HG03060 (cell line): ENCODE data around the gene SSPN.

Source experiments
- ATAC-seq: cut with Tn5 transposase; IDR thresholded peaks from one replicate; pipeline ENCODE4 v1.9.1; 2021; ENCODE audit warnings: low read depth, moderate number of reproducible peaks; ENCODE audit not compliant: unreplicated experiment

SSPN gene

DNA sequence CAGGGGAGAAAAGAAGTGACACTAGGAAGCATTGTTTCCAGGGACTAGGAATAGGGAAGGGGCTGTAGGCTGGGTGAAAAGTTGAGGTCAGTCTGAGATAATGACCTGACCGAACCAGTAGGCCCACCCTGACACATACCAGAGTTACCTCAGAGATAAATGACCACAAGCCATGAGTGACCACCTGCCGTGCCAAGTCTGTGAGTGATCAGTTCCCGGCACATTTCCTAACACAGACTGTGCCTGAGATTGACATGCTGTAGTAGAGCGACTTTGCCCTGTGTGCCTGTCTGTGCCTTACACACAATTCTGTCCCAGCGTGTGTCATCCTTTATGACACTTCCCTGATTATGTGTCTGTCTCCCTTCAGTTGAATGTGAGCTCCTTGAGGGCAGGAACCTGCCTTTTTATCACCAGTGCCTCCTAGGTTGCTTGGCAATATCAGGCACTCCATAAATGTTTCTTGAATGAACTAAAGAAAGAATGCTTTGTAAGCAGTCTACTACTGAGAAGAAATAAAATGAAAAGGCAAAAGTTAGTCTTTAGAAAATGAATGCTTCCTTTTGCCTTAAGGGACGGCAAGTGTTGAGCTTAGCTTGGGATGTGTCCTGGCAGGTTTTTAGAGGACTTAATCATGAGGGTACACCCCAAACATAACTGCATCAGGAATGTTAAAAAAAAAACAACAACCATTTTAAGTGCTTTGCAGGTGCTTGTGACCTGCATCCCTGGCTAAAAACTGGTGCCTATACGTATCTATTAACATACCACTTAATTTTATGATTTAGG is 9.6 kb upstream of the SSPN start:
- ATAC-seq: no peak

- ATAC-seq: no peak
Measured at GRCh38 chr12:26187014-26187798, 8.2 kb upstream of the SSPN start.

GRCh38 chr12:26188127-26188526 is 7.2 kb upstream of the SSPN start:
- ATAC-seq: no peak

DNA sequence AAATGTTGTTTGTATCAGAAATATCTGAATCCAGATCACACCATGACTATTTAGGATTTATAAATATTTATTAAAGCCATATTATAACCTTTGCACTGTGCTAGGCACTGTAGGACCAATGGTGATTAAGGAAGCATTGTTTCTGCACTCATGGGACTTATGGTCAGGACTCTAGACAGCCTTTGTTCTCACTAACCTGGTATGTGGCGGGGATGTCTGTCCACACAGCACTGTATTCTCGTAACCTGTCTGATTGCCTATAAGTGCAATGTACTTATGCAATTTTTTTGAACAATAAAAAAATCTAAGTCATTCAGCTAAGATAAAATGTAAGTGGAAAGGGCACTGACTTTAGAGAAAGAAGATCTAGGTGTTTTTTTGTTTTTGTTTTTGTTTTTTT is 6.7 kb upstream of the SSPN start:
- ATAC-seq: no peak

- ATAC-seq: no peak
Measured at GRCh38 chr12:26192142-26192541, 3.2 kb upstream of the SSPN start.

DNA sequence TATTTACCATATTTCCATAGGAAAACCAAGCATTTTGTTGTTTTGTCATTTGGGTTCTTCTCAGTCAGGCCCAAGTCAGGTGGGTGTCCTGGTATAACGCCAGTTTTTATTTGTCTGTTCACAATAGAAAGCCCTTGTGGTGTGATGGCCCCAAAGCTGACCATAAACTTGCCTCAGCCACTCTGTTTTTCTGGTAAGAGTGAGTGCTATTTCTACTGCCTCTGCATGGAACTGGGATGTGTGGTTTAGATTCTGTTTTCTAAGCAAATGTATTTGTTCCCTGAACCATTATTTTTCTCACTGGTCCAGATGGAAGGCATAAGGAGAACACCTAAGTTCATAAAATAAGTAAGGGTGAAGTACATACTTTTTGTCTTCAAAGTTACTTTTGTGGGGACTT is 1.8 kb upstream of the SSPN start:
- no peak for ATAC-seq

- no peak for ATAC-seq
Measured at GRCh38 chr12:26195641-26196420, 458 bp downstream of the SSPN start.

DNA sequence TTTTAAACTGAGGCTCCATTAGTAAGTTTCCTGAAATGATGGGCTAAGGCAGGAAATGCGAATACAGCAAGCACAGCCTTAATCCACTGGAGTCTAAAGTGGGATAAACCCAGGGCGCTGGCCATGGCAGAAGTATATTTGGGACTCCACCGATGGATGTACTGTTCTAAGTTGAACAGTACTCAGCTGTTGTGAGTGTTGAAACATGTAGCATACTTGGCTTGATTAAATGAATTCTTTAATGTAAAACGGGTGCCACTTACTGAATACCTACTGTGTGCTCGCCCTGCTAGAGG is 996 bp downstream of the SSPN start:
- ATAC-seq: no peak

GRCh38 chr12:26197832-26198231 is 2.5 kb downstream of the SSPN start:
- ATAC-seq: no peak

- no peak for ATAC-seq
Measured at GRCh38 chr12:26198742-26199141, 3.4 kb downstream of the SSPN start.

GRCh38 chr12:26203167-26203780 is 7.9 kb downstream of the SSPN start:
- no peak for ATAC-seq

DNA sequence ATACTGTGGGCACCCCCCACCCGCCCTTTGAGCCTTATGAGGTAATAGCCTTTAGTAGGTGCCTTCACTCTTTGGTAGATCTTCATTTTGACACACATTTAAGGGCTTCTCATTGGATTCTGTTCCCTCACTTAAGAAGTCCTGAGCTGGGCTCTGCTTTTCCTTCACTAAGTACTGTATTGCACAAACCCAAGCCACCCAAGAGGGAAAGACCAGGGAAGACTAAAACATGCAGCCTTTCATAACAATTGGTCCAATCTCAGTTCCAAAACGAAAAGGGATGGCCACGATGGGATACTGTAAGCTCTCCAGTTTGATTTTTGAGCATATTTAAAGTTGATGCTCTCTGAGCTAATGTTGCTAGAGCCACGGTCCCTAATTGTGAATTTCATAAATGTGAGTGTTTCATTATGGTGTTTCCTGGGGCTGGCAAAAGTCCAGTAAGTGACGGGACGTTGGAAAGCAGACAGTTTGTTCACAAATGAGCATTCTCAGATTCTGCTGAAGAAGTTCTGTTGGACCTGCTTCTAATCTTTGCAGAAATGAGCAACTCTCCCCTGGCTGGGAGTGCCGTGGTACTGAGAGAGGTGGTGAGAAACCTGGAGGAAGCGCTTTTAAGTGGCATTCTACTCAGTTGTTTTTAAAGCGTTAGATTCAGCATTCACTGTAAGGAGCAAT is 9.4 kb downstream of the SSPN start:
- ATAC-seq: no peak

- no peak for ATAC-seq
Measured at GRCh38 chr12:26205298-26205697, 9.9 kb downstream of the SSPN start.

- no peak for ATAC-seq
Measured at GRCh38 chr12:26205941-26206340, 10.6 kb downstream of the SSPN start.

GRCh38 chr12:26211331-26211730 is 16.0 kb downstream of the SSPN start:
- ATAC-seq: no peak

DNA sequence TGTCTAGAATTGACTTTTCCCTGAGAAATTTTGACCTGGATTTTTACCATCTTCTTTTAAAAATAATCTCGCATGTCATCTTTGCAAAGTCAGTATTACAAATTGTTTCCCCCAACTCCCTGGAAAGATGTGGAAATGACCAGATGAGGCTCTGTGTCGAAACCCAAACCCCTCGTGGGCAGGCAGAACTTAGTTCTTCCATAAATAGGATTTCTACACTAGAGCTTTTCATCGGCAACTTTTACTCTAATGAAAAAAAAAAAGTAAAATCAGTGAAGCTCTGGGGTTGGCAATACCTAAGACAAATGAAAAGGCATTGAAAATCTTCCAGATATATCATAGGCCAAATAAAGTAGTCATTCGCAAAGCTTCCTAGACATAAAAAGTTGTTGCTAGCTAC is 17.0 kb downstream of the SSPN start:
- ATAC-seq: no peak

DNA sequence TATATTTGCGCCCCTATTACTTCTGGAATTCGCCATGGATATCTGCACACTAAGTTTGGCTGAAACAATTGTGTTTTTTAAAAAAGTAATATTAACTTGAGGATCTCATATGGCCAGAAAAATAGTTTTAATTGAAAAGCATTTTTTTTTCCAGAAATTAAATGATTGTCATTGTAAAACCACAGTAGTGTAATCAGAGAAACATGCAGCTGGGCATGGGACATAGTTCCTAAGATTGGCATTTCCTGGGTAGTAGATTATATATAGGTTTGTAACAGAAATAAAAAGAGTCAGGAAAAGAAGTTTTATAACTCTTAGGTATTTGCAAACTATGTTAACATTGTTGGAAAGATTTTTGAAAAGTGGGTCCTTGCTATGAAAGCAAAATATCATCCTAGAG is 17.6 kb downstream of the SSPN start:
- ATAC-seq: no peak

GRCh38 chr12:26214121-26214520 is 18.7 kb downstream of the SSPN start:
- ATAC-seq: no peak

- ATAC-seq: no peak
Measured at GRCh38 chr12:26219736-26220135, 24.4 kb downstream of the SSPN start.

DNA sequence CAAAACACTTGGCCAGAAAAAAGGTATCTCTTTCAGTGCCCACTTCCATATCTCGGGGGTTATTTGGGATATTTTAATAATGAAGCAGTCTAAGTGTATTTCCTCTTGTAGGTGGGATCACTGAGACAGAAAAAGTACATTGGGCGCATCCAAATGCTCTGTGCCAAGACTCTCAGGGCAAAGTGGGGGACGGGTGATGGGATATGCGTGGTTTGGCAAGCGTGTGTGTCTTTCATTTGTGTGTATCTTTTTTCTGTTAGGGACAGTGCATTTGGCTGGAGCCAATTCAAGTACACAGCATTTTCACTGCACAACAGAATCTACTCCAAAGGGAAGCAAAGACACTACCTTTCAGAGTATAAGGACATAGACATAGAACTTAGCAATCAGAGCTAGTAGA is 29.3 kb downstream of the SSPN start:
- ATAC-seq: no peak
